Karpas-422 (cell line): Measurements from ENCODE around the gene POFUT1. TPM values are rescaled to one million over a fixed set of nuclear protein-coding genes. Genes with fewer than 3 reads are reported as not detected.

Experiments
- DNase-seq: peaks from one replicate; pipeline ENCODE4 v3.0.0-alpha.2; 2015
- H2AFZ ChIP-seq: fragments of 200-600 bp; sonication (generic); 2 replicates; pipeline ENCODE4 v1.6.1; 2014; ENCODE audit warnings: antibody characterized with exemption, low read length, mixed read lengths
- H3K27ac ChIP-seq: fragments of 200-600 bp; sonication (generic); 2 replicates; pipeline ENCODE4 v1.5.1; 2014; ENCODE audit warnings: mild to moderate bottlenecking, low read length, moderate library complexity
- H3K27me3 ChIP-seq: fragments of 200-600 bp; sonication (generic); 2 replicates; pipeline ENCODE4 v1.6.1; 2014; ENCODE audit warnings: low read length, mixed read lengths
- H3K36me3 ChIP-seq: fragments of 200-600 bp; sonication (generic); 2 replicates; pipeline ENCODE4 v1.6.1; 2014; ENCODE audit warnings: low read length, mixed read lengths; ENCODE audit not compliant: insufficient read depth
- H3K4me1 ChIP-seq: fragments of 200-600 bp; sonication (generic); 2 replicates; pipeline ENCODE4 v1.6.1; 2014; ENCODE audit warnings: mild to moderate bottlenecking, low read length, mixed read lengths
- H3K4me2 ChIP-seq: fragments of 200-600 bp; sonication (generic); 2 replicates; pipeline ENCODE4 v1.6.1; 2014; ENCODE audit warnings: low read length, low read depth, mild to moderate bottlenecking; ENCODE audit not compliant: poor library complexity, severe bottlenecking
- H3K4me3 ChIP-seq: fragments of 200-600 bp; sonication (generic); 2 replicates; pipeline ENCODE4 v1.5.1; 2014; ENCODE audit warnings: mild to moderate bottlenecking, antibody characterized with exemption, low read length, mixed read lengths
- H3K79me2 ChIP-seq: fragments of 200-600 bp; sonication (generic); 2 replicates; pipeline ENCODE4 v1.6.1; 2014; ENCODE audit warnings: mild to moderate bottlenecking, low read length, mixed read lengths
- H3K9ac ChIP-seq: fragments of 200-600 bp; sonication (generic); 2 replicates; pipeline ENCODE4 v1.6.0; 2014; ENCODE audit warnings: low read length
- H3K9me2 ChIP-seq: fragments of 200-600 bp; sonication (generic), shearing (Covaris generic); replicated peaks from 2 replicates; pipeline ENCODE4 v1.6.0; 2014; ENCODE audit warnings: mild to moderate bottlenecking, low read length, moderate library complexity; ENCODE audit not compliant: insufficient read depth
- H3K9me3 ChIP-seq: fragments of 300-700, 200-600 bp; sonication (generic); 2 replicates; pipeline ENCODE4 v1.6.1; 2014; ENCODE audit warnings: low read length, mixed read lengths
- H4K20me1 ChIP-seq: fragments of 200-600 bp; sonication (generic); 2 replicates; pipeline ENCODE4 v1.6.1; 2014; ENCODE audit warnings: mild to moderate bottlenecking, antibody characterized with exemption, low read length, low read depth; ENCODE audit not compliant: insufficient read depth
- total RNA-seq: library from RNA; depleted of rRNA; stranded (reverse); fragments of >200 nt; shearing (Covaris generic); gene quantifications from 2 replicates; pipeline ENCODE4 v1.2.3, GENCODE V29; 2014; ENCODE audit warnings: low replicate concordance

POFUT1 gene
- total RNA-seq, 1 experiment from 2014 or later: 16.7 TPM

GRCh38 chr20:32206760-32207625 lies 687 bp upstream of the POFUT1 start:
- H3K27me3 ChIP-seq: no peaks in the 10 kb centered on the region
- DNase-seq: peak; percentile 64
- peaks cover 8% of the 10 kb centered on the region; the same call in 1 of the 2 replicates for H3K36me3 ChIP-seq
- peak overlapping the region; percentile 93 for H3K4me2 ChIP-seq
- H4K20me1 ChIP-seq: peaks cover 21% of the 10 kb centered on the region
- H3K9ac ChIP-seq: peak overlapping the region; percentile 96
- H3K4me1 ChIP-seq: peaks cover 59% of the 10 kb centered on the region
- H3K79me2 ChIP-seq: peaks cover 91% of the 10 kb centered on the region
- peak overlapping the region; percentile 92 for H3K27ac ChIP-seq
- peak overlapping the region; percentile 84 for H3K4me3 ChIP-seq
- no peaks in the 10 kb centered on the region for H3K9me3 ChIP-seq
- H3K9me2 ChIP-seq: no peaks in the 10 kb centered on the region
- no peak overlapping the region for H2AFZ ChIP-seq

GRCh38 chr20:32208499-32209154 lies 947 bp downstream of the POFUT1 start:
- H3K9me2 ChIP-seq: no peaks in the 10 kb centered on the region
- H3K27me3 ChIP-seq: no peaks in the 10 kb centered on the region
- H3K36me3 ChIP-seq: peaks cover 8% of the 10 kb centered on the region; the same call in 1 of the 2 replicates
- peak overlapping the region; percentile 52; the same call in 1 of the 2 replicates for H3K27ac ChIP-seq
- no peak overlapping the region for H2AFZ ChIP-seq
- DNase-seq: peak; percentile 70
- peaks cover 6% of the 10 kb centered on the region; the same call in 1 of the 2 replicates for H4K20me1 ChIP-seq
- H3K9ac ChIP-seq: peak overlapping the region; percentile 93
- H3K4me3 ChIP-seq: peak overlapping the region; percentile 84
- no peaks in the 10 kb centered on the region for H3K9me3 ChIP-seq
- H3K4me1 ChIP-seq: peaks cover 44% of the 10 kb centered on the region
- H3K4me2 ChIP-seq: peak overlapping the region; percentile 90
- H3K79me2 ChIP-seq: peaks cover 79% of the 10 kb centered on the region

- Histone ChIP-seq H3K79me2 (peaks cover 68% of the 10 kb centered on the region), H3K4me3 (no peak overlapping the region), H3K36me3 (peaks cover 5% of the 10 kb centered on the region; the same call in 1 of the 2 replicates), H3K4me2 (peak overlapping the region; percentile 90), H3K9ac (no peak overlapping the region; the same call in 1 of the 2 replicates), H4K20me1 (no peaks in the 10 kb centered on the region; the same call in 1 of the 2 replicates), H3K27ac (no peak overlapping the region), H3K9me2 (no peaks in the 10 kb centered on the region), H3K4me1 (peaks cover 30% of the 10 kb centered on the region), H3K27me3 (no peaks in the 10 kb centered on the region), H2AFZ (no peak overlapping the region), H3K9me3 (no peaks in the 10 kb centered on the region)
- DNase-seq: no peak
Observed at GRCh38 chr20:32209850-32210605, 2.3 kb downstream of the POFUT1 start.

GRCh38 chr20:32213870-32214269 lies 6.2 kb downstream of the POFUT1 start:
- H4K20me1 ChIP-seq: no peaks in the 10 kb centered on the region
- H3K4me1 ChIP-seq: peaks cover 8% of the 10 kb centered on the region
- no peak overlapping the region for H2AFZ ChIP-seq
- H3K9me2 ChIP-seq: no peaks in the 10 kb centered on the region
- peaks cover 25% of the 10 kb centered on the region; the same call in 1 of the 2 replicates for H3K36me3 ChIP-seq
- no peaks in the 10 kb centered on the region for H3K9me3 ChIP-seq
- H3K9ac ChIP-seq: no peak overlapping the region
- DNase-seq: no peak
- no peak overlapping the region for H3K4me2 ChIP-seq
- H3K79me2 ChIP-seq: peaks cover 33% of the 10 kb centered on the region
- H3K4me3 ChIP-seq: no peak overlapping the region
- no peaks in the 10 kb centered on the region for H3K27me3 ChIP-seq
- H3K27ac ChIP-seq: no peak overlapping the region

- DNase-seq: no peak
- Histone ChIP-seq H3K9me3 (no peaks in the 10 kb centered on the region), H3K9me2 (no peaks in the 10 kb centered on the region), H3K4me2 (no peak overlapping the region), H3K4me1 (no peaks in the 10 kb centered on the region), H3K27ac (no peak overlapping the region), H3K4me3 (no peak overlapping the region), H2AFZ (no peak overlapping the region), H4K20me1 (no peaks in the 10 kb centered on the region), H3K36me3 (peaks cover 31% of the 10 kb centered on the region; the same call in 1 of the 2 replicates), H3K27me3 (no peaks in the 10 kb centered on the region), H3K9ac (no peak overlapping the region), H3K79me2 (peaks cover 20% of the 10 kb centered on the region)
Observed at GRCh38 chr20:32215147-32215546, 7.5 kb downstream of the POFUT1 start.

- Histone ChIP-seq H3K36me3 (peaks cover 27% of the 10 kb centered on the region; the same call in 1 of the 2 replicates), H3K4me3 (no peak overlapping the region), H3K9me2 (no peaks in the 10 kb centered on the region), H3K9ac (no peak overlapping the region), H3K27me3 (no peaks in the 10 kb centered on the region), H3K79me2 (peaks cover 16% of the 10 kb centered on the region), H3K4me2 (no peak overlapping the region), H3K4me1 (no peaks in the 10 kb centered on the region), H2AFZ (no peak overlapping the region), H3K27ac (no peak overlapping the region), H4K20me1 (no peaks in the 10 kb centered on the region), H3K9me3 (no peaks in the 10 kb centered on the region)
- no peak for DNase-seq
Observed at GRCh38 chr20:32215729-32216128, 8.0 kb downstream of the POFUT1 start.

- Histone ChIP-seq H3K4me3 (no peak overlapping the region), H4K20me1 (no peaks in the 10 kb centered on the region), H2AFZ (no peak overlapping the region), H3K4me1 (no peaks in the 10 kb centered on the region), H3K79me2 (peaks cover 13% of the 10 kb centered on the region), H3K9me3 (no peaks in the 10 kb centered on the region), H3K4me2 (no peak overlapping the region), H3K9me2 (no peaks in the 10 kb centered on the region), H3K27ac (no peak overlapping the region), H3K9ac (no peak overlapping the region), H3K36me3 (peaks cover 32% of the 10 kb centered on the region; the same call in 1 of the 2 replicates), H3K27me3 (no peaks in the 10 kb centered on the region)
- no peak for DNase-seq
Observed at GRCh38 chr20:32216179-32217142, 8.8 kb downstream of the POFUT1 start.
